HepG2 (cell line): ENCODE measurements around the gene PRTN3. TPM values are rescaled to one million over a fixed set of nuclear protein-coding genes. Genes with fewer than 3 reads are reported as not detected.

Experiments used
- ATAC-seq: fragments of 200-7000 bp; cut with Tn5 transposase; 3 replicates; pipeline ENCODE4 v1.9.1; 2020; ENCODE audit warnings: mild to moderate bottlenecking, moderate library complexity
- BruUV-seq: library from RNA; stranded (reverse); fragments of 400-500 nt; replicated peaks from 2 replicates; lab custom pipeline; 2021; lab: Mats Ljungman, UMichigan
- CTCF ChIA-PET: fragments of 300-600 bp; formaldehyde crosslinking; extraction: SDS; loops from one replicate; lab custom pipeline; 2021; ENCODE audit warnings: low total read pairs, inconsistent platforms, low intra/inter-chr PET ratio; lab: Yijun Ruan, JAX
- POLR2A ChIA-PET: fragments of 350-600 bp; sonication (Branson Sonifier 250); formaldehyde crosslinking; loops from one replicate; lab custom pipeline; 2020; ENCODE audit warnings: antibody characterized with exemption, inconsistent platforms; lab: Yijun Ruan, JAX
- DNase-seq: peaks from one replicate; pipeline ENCODE4 v3.0.0-alpha.2; 2015; ENCODE audit warnings: low spot score
- FAIRE-seq: peaks from 3 replicates; lab custom pipeline; 2011; peaks lifted over from hg19 to GRCh38; lab: Jason Lieb, UNC
- H2AFZ ChIP-seq: one replicate; pipeline ENCODE4 v1.6.1; 2011; ENCODE audit warnings: low read length, inconsistent platforms
- H3K27ac ChIP-seq: fragments of 300-600 bp; 3 replicates; pipeline ENCODE4 v1.8.0; 2011; ENCODE audit warnings: mixed run types, mild to moderate bottlenecking, mixed read lengths, low read length, inconsistent platforms; ENCODE audit not compliant: insufficient read depth; ENCODE audit errors: extremely low read length
- H3K27me3 ChIP-seq, 2 experiments: fragments of 200-600 bp in 1 of 2; 2 replicates in 1 of 2; 3 replicates in 1 of 2; pipeline versions ENCODE4 v1.6.0 to v1.8.0; 2011; ENCODE audit warnings: low read length in 2 of 2, mild to moderate bottlenecking in 2 of 2, moderate library complexity in 2 of 2, inconsistent platforms in 1 of 2; ENCODE audit not compliant: insufficient read depth in 2 of 2, control insufficient read depth in 1 of 2
- H3K36me3 ChIP-seq, 2 experiments: fragments of 200-600 bp in 1 of 2; replicated peaks in 1 of 2; 2 replicates in 1 of 2; 3 replicates in 1 of 2; pipeline versions ENCODE4 v1.5.1 to v1.8.0; 2011; ENCODE audit warnings: low read length in 2 of 2, inconsistent platforms in 1 of 2; ENCODE audit not compliant: insufficient read depth in 2 of 2, control insufficient read depth in 1 of 2
- H3K4me1 ChIP-seq: 2 replicates; pipeline ENCODE4 v1.5.1; 2012; ENCODE audit warnings: low read length, inconsistent platforms; ENCODE audit not compliant: insufficient read depth
- H3K4me2 ChIP-seq: 2 replicates; pipeline ENCODE4 v1.6.0; 2011; ENCODE audit warnings: low read depth, low read length, inconsistent platforms
- H3K4me3 ChIP-seq, 3 experiments: fragments of 200-600 bp in 1 of 3; sonication (generic), shearing (Covaris generic) in 1 of 3; replicated peaks in 1 of 3; 2 replicates each; pipeline ENCODE4 v1.5.1; 2011 to 2016; ENCODE audit warnings: low read length in 3 of 3, inconsistent platforms in 2 of 3, low read depth in 2 of 3, mild to moderate bottlenecking in 2 of 3, control low read depth in 1 of 3, mixed read lengths in 1 of 3; ENCODE audit not compliant: insufficient read depth in 1 of 3
- H3K79me2 ChIP-seq: one replicate; pipeline ENCODE4 v1.6.1; 2011; ENCODE audit warnings: low read length, inconsistent platforms; ENCODE audit not compliant: insufficient read depth
- H3K9ac ChIP-seq: 2 replicates; pipeline ENCODE4 v1.6.0; 2011; ENCODE audit warnings: mild to moderate bottlenecking, low read depth, low read length, inconsistent platforms; ENCODE audit not compliant: insufficient read depth
- H3K9me3 ChIP-seq: 2 replicates; pipeline ENCODE4 v1.5.1; 2012; ENCODE audit warnings: mild to moderate bottlenecking, low read length
- H4K20me1 ChIP-seq: 2 replicates; pipeline ENCODE4 v1.6.0; 2011; ENCODE audit warnings: inconsistent platforms, mild to moderate bottlenecking, low read length, moderate library complexity; ENCODE audit not compliant: insufficient read depth
- CCDC6 ChIP-seq: sonication (generic); formaldehyde crosslinking; IDR thresholded peaks from 2 replicates; pipeline ENCODE4 v1.8.1; 2022; ENCODE audit warnings: mild to moderate bottlenecking, missing genetic modification reagents, moderate library complexity
- CENPX ChIP-seq: sonication (generic); formaldehyde crosslinking; IDR thresholded peaks from 2 replicates; pipeline ENCODE4 v1.9.0; 2021; ENCODE audit warnings: mild to moderate bottlenecking, missing genetic modification reagents, moderate library complexity
- DPF2 ChIP-seq: sonication (generic); formaldehyde crosslinking; IDR thresholded peaks from 2 replicates; pipeline ENCODE4 v1.4.0; 2020; ENCODE audit warnings: mild to moderate bottlenecking, low read depth, missing genetic modification reagents, borderline replicate concordance
- ERF ChIP-seq: IDR thresholded peaks from 2 replicates; pipeline ENCODE4 v1.6.1; 2018; ENCODE audit warnings: missing biosample characterization, missing genetic modification reagents
- FLYWCH1 ChIP-seq: sonication (generic); formaldehyde crosslinking; IDR thresholded peaks from 2 replicates; pipeline ENCODE4 v1.8.1; 2023; ENCODE audit warnings: mild to moderate bottlenecking, missing genetic modification reagents
- NFKB2 ChIP-seq: sonication (generic); formaldehyde crosslinking; IDR thresholded peaks from 2 replicates; pipeline ENCODE4 v1.4.0; 2020; ENCODE audit warnings: missing genetic modification reagents, borderline replicate concordance
- SATB2 ChIP-seq: sonication (generic); formaldehyde crosslinking; IDR thresholded peaks from 2 replicates; pipeline ENCODE4 v1.5.0; 2020; ENCODE audit warnings: missing genetic modification reagents
- SP4 ChIP-seq: sonication (generic); formaldehyde crosslinking; IDR thresholded peaks from 2 replicates; pipeline ENCODE4 v1.8.1; 2023; ENCODE audit warnings: mild to moderate bottlenecking, missing genetic modification reagents
- TBL1XR1 ChIP-seq: fragments of 150-350 bp; IDR thresholded peaks from 2 replicates; pipeline ENCODE4 v1.6.1; 2014; ENCODE audit warnings: borderline replicate concordance, low read length; ENCODE audit not compliant: partially characterized antibody
- TCF7 ChIP-seq: sonication (generic); IDR thresholded peaks from 2 replicates; pipeline ENCODE4 v1.6.1; 2016; ENCODE audit warnings: antibody characterized with exemption, low read depth
- ZMYM4 ChIP-seq: sonication (generic); formaldehyde crosslinking; IDR thresholded peaks from 2 replicates; pipeline ENCODE4 v1.8.1; 2023; ENCODE audit warnings: mild to moderate bottlenecking, missing genetic modification reagents
- ZNF253 ChIP-seq: sonication (generic); formaldehyde crosslinking; IDR thresholded peaks from 2 replicates; pipeline ENCODE4 v1.8.0; 2022; ENCODE audit warnings: mild to moderate bottlenecking, missing genetic modification reagents, borderline replicate concordance
- ZNF468 ChIP-seq: sonication (generic); formaldehyde crosslinking; IDR thresholded peaks from 2 replicates; pipeline ENCODE4 v1.8.0; 2022; ENCODE audit warnings: mild to moderate bottlenecking, moderate library complexity, missing genetic modification reagents
- ZNF547 ChIP-seq: sonication (generic); formaldehyde crosslinking; IDR thresholded peaks from 2 replicates; pipeline ENCODE4 v1.5.1; 2020; ENCODE audit warnings: mild to moderate bottlenecking, missing genetic modification reagents
- ZNF598 ChIP-seq: sonication (generic); formaldehyde crosslinking; IDR thresholded peaks from 2 replicates; pipeline ENCODE4 v1.5.1; 2020; ENCODE audit warnings: mild to moderate bottlenecking, missing genetic modification reagents, borderline replicate concordance
- WGBS: methylation state at CpG from one replicate; pipeline ENCODE4 v1.1.6; 2017; ENCODE audit warnings: low lambda C conversion rate; 5-methylcytosine and 5-hydroxymethylcytosine counted together
- in situ Hi-C: cut with HindIII; loops from 2 replicates; pipeline ENCODE4 v1.10.0; 2017; ENCODE audit warnings: low pct_unique_long_range_greater_than_20kb; ENCODE audit not compliant: extremely low pct_ligation_motif_present
- intact Hi-C: fragments of 100-400 bp; cut with micrococcal nuclease; formaldehyde crosslinking; loops from one replicate; pipeline ENCODE4 v1.10.0; 2022; ENCODE audit not compliant: unreplicated experiment
- polyA plus RNA-seq, 8 experiments: library from polyadenylated mRNA; depleted of rRNA in 3 of 8; stranded (reverse) in 7 of 8; unstranded in 1 of 8; fragments of >200 nt; fragmentation: Illumina TruSeq in 4 of 8; extraction: Trizol in 4 of 8; gene quantifications; 2 replicates each; pipeline versions ENCODE4 v1.2.1 to v1.2.3, GENCODE V29; 2011 to 2016; ENCODE audit warnings: low read depth in 4 of 8, missing spikeins in 1 of 8, mixed read lengths in 1 of 8; ENCODE audit not compliant: insufficient read depth in 1 of 8
- total RNA-seq, 5 experiments: library from RNA; depleted of rRNA; stranded (reverse); fragments of >200 nt; fragmentation: Illumina TruSeq; extraction: Trizol; gene quantifications; 2 replicates each; pipeline ENCODE4 v1.2.3, GENCODE V29; 2016; ENCODE audit warnings: low read depth in 1 of 5
- TF ChIP-seq, protein P1 (sequence below): sonication (generic); formaldehyde crosslinking; IDR thresholded peaks from 2 replicates; pipeline ENCODE4 v1.9.0; 2022; ENCODE audit warnings: low read depth, missing genetic modification reagents

Gene PRTN3
- total and polyA plus RNA-seq, 2 of the 13 experiments (the other 11 are each of a cell fraction or from before 2014, with no cell fraction given): not detected

DNA sequence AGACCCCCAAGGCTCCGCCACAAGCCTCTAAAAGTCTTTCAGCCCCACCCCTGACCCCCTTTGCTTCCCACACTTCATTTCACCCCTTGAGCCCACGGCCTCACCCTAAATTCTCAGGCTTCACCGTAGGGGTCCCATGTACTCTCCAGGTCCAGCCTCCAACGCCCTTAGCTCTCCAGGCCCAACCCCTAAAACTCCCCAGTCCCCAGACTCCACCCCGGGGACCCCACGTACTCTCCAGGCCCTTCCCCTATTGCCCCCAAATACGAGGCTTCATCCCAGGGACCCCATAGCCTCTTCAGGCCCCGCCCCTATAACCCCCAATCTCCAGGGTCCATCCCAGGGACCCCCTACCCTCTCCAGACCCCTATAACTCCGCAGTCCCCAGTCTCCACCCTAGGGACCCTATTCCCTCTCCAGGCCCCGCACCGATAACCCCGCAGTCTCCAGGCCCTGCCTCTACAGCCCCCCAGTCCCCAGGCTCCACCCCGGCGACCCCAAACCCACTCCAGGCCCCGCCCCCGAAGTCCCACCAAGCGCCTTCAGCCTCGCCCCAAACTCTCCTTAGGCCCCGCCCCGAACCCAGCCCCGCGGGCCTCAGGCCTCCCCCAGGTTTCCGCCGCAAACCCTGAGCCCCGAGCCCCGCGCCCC is 51.6 kb downstream of the PRTN3 start:
- H2AFZ ChIP-seq: no peak overlapping the region

DNA sequence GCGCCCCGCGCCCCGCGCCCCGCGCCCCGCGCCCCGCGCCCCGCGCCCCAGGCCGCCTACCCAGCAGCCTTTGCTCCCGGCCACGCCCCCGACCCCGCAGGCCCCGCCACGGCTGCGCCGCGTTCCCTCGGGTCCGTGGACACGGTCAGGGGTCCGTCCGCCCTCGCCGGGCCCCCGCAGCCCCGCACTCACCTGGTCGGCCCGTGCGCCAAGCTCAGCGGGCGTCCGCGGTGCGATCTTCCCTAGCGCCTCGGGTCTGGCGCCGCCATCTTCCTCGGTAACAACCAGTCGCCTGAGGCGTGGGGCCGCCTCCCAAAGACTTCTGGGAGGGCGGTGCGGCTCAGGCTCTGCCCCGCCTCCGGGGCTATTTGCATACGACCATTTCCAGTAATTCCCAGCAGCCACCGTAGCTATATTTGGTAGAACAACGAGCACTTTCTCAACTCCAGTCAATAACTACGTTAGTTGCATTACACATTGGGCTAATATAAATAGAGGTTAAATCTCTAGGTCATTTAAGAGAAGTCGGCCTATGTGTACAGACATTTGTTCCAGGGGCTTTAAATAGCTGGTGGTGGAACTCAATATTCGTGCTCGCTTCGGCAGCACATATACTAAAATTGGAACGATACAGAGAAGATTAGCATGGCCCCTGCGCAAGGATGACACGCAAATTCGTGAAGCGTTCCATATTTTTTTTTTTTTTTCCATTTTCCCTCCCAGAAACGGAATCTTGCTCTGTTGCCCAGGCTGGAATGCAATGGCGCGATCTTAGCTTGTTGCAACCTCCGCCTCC is 52.3 kb downstream of the PRTN3 start, which contains the start of the genes MED16 and RNU6-9:
MED16 (minus strand) TSS at position 294 of the 796 bp plus-strand sequence. CDS start 2,056 bp downstream, outside the sequence.
RNU6-9 (plus strand) TSS at position 591 of the 796 bp plus-strand sequence.
- no peak within 1 kb of the TSS for H2AFZ ChIP-seq
- no peak for TF ChIP-seq ZNF253 (CRISPR knock-in tag)
- no peak for TF ChIP-seq NFKB2
- TF ChIP-seq, protein P1, sequence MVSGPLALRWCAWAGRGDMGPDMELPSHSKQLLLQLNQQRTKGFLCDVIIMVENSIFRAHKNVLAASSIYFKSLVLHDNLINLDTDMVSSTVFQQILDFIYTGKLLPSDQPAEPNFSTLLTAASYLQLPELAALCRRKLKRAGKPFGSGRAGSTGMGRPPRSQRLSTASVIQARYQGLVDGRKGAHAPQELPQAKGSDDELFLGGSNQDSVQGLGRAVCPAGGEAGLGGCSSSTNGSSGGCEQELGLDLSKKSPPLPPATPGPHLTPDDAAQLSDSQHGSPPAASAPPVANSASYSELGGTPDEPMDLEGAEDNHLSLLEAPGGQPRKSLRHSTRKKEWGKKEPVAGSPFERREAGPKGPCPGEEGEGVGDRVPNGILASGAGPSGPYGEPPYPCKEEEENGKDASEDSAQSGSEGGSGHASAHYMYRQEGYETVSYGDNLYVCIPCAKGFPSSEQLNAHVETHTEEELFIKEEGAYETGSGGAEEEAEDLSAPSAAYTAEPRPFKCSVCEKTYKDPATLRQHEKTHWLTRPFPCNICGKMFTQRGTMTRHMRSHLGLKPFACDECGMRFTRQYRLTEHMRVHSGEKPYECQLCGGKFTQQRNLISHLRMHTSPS (CRISPR knock-in tag): no peak
- TF ChIP-seq DPF2: no peak
- no peak for TF ChIP-seq ZMYM4 (CRISPR knock-in tag)
- no peak for TF ChIP-seq ERF (CRISPR knock-in tag)
- peak; percentile 66; the same call in 1 of the 2 replicates for TF ChIP-seq SATB2 (CRISPR knock-in tag)
- no peak for TF ChIP-seq FLYWCH1 (CRISPR knock-in tag)
- peak; percentile 75; the same call in 1 of the 2 replicates for TF ChIP-seq SP4 (CRISPR knock-in tag)
- TF ChIP-seq ZNF547 (CRISPR knock-in tag): peak; percentile 64; the same call in 1 of the 2 replicates
- TF ChIP-seq ZNF598 (CRISPR knock-in tag): no peak
- no peak for TF ChIP-seq TCF7
- no peak for TF ChIP-seq CENPX (CRISPR knock-in tag)
- no peak for TF ChIP-seq ZNF468 (CRISPR knock-in tag)

More for the DNA sequence above, 51.6 kb downstream of the PRTN3 start:
- no peak for FAIRE-seq
- CTCF ChIA-PET: no interaction called here
- POLR2A ChIA-PET: interaction anchor here (1.0 to 1.1 kb wide), 4 partner anchors 12 to 26 kb away, joined by 3 to 4 read pairs (median 4); partner anchors contain the start of gene KISS1R
- peak overlapping the region; percentile 78 for H3K4me2 ChIP-seq
- TF ChIP-seq TBL1XR1: no peak
- 0 out of 2 replicates have a peak, but pooled peaks have one; percentile 16 for TF ChIP-seq CCDC6 (CRISPR knock-in tag)
- TF ChIP-seq, all 625 proteins: peak for 1
- peaks cover 10% of the 10 kb centered on the region for H3K79me2 ChIP-seq
- WGBS: 8% methylated on average over 21 of the region's 27 CpGs
- no peaks in the 10 kb centered on the region for H3K9me3 ChIP-seq
- intact Hi-C loops (no loop called here), in situ Hi-C loops (no loop called here)
- BruUV-seq: no TSS peak
- H3K27me3 ChIP-seq: no peaks in the 10 kb centered on the region
- peak overlapping the region; percentile 92 for H3K9ac ChIP-seq
- H3K4me3 ChIP-seq: peak overlapping the region; percentile 87 to 98 (median 91)
- H4K20me1 ChIP-seq: no peaks in the 10 kb centered on the region; the same call in 1 of the 2 replicates
- peaks cover 10 to 26% of the 10 kb centered on the region in 2 experiments; a peak in 4 of 5 replicates for H3K36me3 ChIP-seq
- DNase-seq: no peak
- no peak for ATAC-seq
- peaks cover under 1% of the 10 kb centered on the region; the same call in 1 of the 2 replicates for H3K4me1 ChIP-seq
- H3K27ac ChIP-seq: peak overlapping the region; percentile 43

More for the DNA sequence above, 52.3 kb downstream of the PRTN3 start, which contains the start of the genes MED16 and RNU6-9:
- H3K4me2 ChIP-seq: peak within 1 kb of the TSS; percentile 78
- peaks cover 10% of the 10 kb centered on the region for H3K79me2 ChIP-seq
- POLR2A ChIA-PET: interaction anchor here (0.6 to 1.1 kb wide), 7 partner anchors 11 to 123 kb away, joined by 3 to 4 read pairs (median 3); partner anchors contain the start of gene KISS1R
- no peaks in the 10 kb centered on the region for H3K4me1 ChIP-seq
- WGBS: 4% methylated on average over 22 of the region's 69 CpGs
- peak; percentile 89 for ATAC-seq
- H3K9ac ChIP-seq: peak within 1 kb of the TSS; percentile 92
- in situ Hi-C loops: no loop called here
- DNase-seq: peak; percentile 85
- CTCF ChIA-PET: no interaction called here
- no peaks in the 10 kb centered on the region; the same call in 1 of the 2 replicates for H4K20me1 ChIP-seq
- intact Hi-C loops: no loop called here
- H3K9me3 ChIP-seq: no peaks in the 10 kb centered on the region
- H3K4me3 ChIP-seq: peak within 1 kb of the TSS; percentile 87 to 98 (median 91)
- peaks cover 8 to 23% of the 10 kb centered on the region in 2 experiments; a peak in 4 of 5 replicates for H3K36me3 ChIP-seq
- no peaks in the 10 kb centered on the region for H3K27me3 ChIP-seq
- peak within 1 kb of the TSS; percentile 87 for H3K27ac ChIP-seq
- no TSS peak for BruUV-seq
- FAIRE-seq: peak; percentile 88
